ENCODE results near the gene HSPA9.

- TF ChIP-seq CTCF (IDR thresholded peaks at IDR 0.05) (no peak), ESRRA (CRISPR knock-in tag; IDR thresholded peaks at IDR 0.05; ENCODE audit: borderline replicate concordance) (no peak), ETV6 (CRISPR knock-in tag; IDR thresholded peaks at IDR 0.05) (no peak), TEAD4 (CRISPR knock-in tag; IDR thresholded peaks at IDR 0.05) (no peak)
These were observed 39.0 kb downstream of the HSPA9 start for GRCh38 chr5:138536215-138536614.

Data from WTC11 (cell line).